Liver (tissue), 9 donors: ENCODE results near the gene TSHR. TPM values are rescaled to one million over a fixed set of nuclear protein-coding genes. Genes with fewer than 3 reads are reported as not detected.
"Not testable (repeated sequence)": the region's sequence is repeated elsewhere in the genome, so short reads cannot be mapped to it uniquely, and the experiment has no call there.

ENCODE experiments used
- DNase-seq: peaks from one replicate; pipeline ENCODE4 v3.0.0-alpha.2; 2017; ENCODE audit warnings: low spot score
- H3K27ac ChIP-seq, 2 donors: one replicate each; pipeline ENCODE4 v1.7.0; 2013; ENCODE audit warnings: inconsistent platforms in 2 of 2, low read length in 2 of 2, control low read depth in 1 of 2, low read depth in 1 of 2, mild to moderate bottlenecking in 1 of 2
- H3K27me3 ChIP-seq, 4 donors: one replicate each; pipeline versions ENCODE4 v1.6.1 to v1.7.0; 2013; ENCODE audit warnings: low read length in 3 of 4, inconsistent platforms in 1 of 4, mild to moderate bottlenecking in 1 of 4, moderate library complexity in 1 of 4; ENCODE audit not compliant: control insufficient read depth in 4 of 4, insufficient read depth in 4 of 4
- H3K36me3 ChIP-seq, 4 donors: one replicate each; pipeline versions ENCODE4 v1.6.1 to v1.7.0; 2013; ENCODE audit warnings: low read length in 3 of 4, mild to moderate bottlenecking in 3 of 4, low read depth in 1 of 4, moderate library complexity in 1 of 4; ENCODE audit not compliant: control insufficient read depth in 4 of 4, insufficient read depth in 3 of 4
- H3K4me1 ChIP-seq, 4 donors: one replicate each; pipeline versions ENCODE4 v1.6.1 to v1.7.0; 2013; ENCODE audit warnings: low read length in 3 of 4, mild to moderate bottlenecking in 3 of 4, moderate library complexity in 1 of 4; ENCODE audit not compliant: control insufficient read depth in 4 of 4, insufficient read depth in 4 of 4
- H3K4me3 ChIP-seq, 3 donors: one replicate each; pipeline versions ENCODE4 v1.6.1 to v1.7.0; 2013; ENCODE audit warnings: low read length in 3 of 3, control low read depth in 1 of 3, low read depth in 1 of 3, mild to moderate bottlenecking in 1 of 3
- H3K9ac ChIP-seq, 2 donors: one replicate each; pipeline ENCODE4 v1.7.0; 2013; ENCODE audit warnings: low read length in 2 of 2, mild to moderate bottlenecking in 2 of 2, moderate library complexity in 2 of 2, control low read depth in 1 of 2, low read depth in 1 of 2
- H3K9me3 ChIP-seq, 4 donors: one replicate each; pipeline versions ENCODE4 v1.6.1 to v1.7.0; 2013; ENCODE audit warnings: low read length in 3 of 4; ENCODE audit not compliant: control insufficient read depth in 4 of 4
- EGR1 ChIP-seq, 2 donors: IDR thresholded peaks; 2 replicates each; pipeline ENCODE4 v1.6.1; 2016 to 2018; ENCODE audit warnings: antibody characterized with exemption in 2 of 2, low read depth in 2 of 2
- FOXA1 ChIP-seq: IDR thresholded peaks from 2 replicates; pipeline ENCODE4 v1.6.1; 2016; ENCODE audit warnings: antibody characterized with exemption
- FOXA2 ChIP-seq: IDR thresholded peaks from 2 replicates; pipeline ENCODE4 v1.6.1; 2016; ENCODE audit warnings: antibody characterized with exemption
- GABPA ChIP-seq, 2 donors: IDR thresholded peaks in 1 of 2; conservative IDR thresholded peaks in 1 of 2; 2 replicates each; pipeline ENCODE4 v1.6.1; 2016; ENCODE audit warnings: antibody characterized with exemption in 2 of 2, mild to moderate bottlenecking in 1 of 2, moderate library complexity in 1 of 2
- HNF4A ChIP-seq, 2 donors: conservative IDR thresholded peaks; 2 replicates each; pipeline ENCODE4 v1.6.1; 2016; ENCODE audit warnings: antibody characterized with exemption in 2 of 2, mild to moderate bottlenecking in 2 of 2
- HNF4G ChIP-seq: IDR thresholded peaks from 2 replicates; pipeline ENCODE4 v1.6.1; 2016; ENCODE audit warnings: antibody characterized with exemption
- JUND ChIP-seq, 2 donors: IDR thresholded peaks; 2 replicates each; pipeline ENCODE4 v1.6.1; 2016; ENCODE audit warnings: antibody characterized with exemption in 2 of 2
- NR2F2 ChIP-seq: IDR thresholded peaks from 2 replicates; pipeline ENCODE4 v1.6.1; 2016; ENCODE audit warnings: antibody characterized with exemption
- RAD21 ChIP-seq, 2 donors: IDR thresholded peaks; 2 replicates each; pipeline ENCODE4 v1.6.1; 2016; ENCODE audit warnings: antibody characterized with exemption in 2 of 2, mild to moderate bottlenecking in 2 of 2
- RXRA ChIP-seq, 2 donors: IDR thresholded peaks; 2 replicates each; pipeline ENCODE4 v1.6.1; 2017 to 2018; ENCODE audit warnings: antibody characterized with exemption in 2 of 2, mild to moderate bottlenecking in 1 of 2
- SP1 ChIP-seq: IDR thresholded peaks from 2 replicates; pipeline ENCODE4 v1.6.1; 2018; ENCODE audit warnings: antibody characterized with exemption, mild to moderate bottlenecking
- TAF1 ChIP-seq: conservative IDR thresholded peaks from 2 replicates; pipeline ENCODE4 v1.6.1; 2016; ENCODE audit warnings: antibody characterized with exemption, mild to moderate bottlenecking
- YY1 ChIP-seq: IDR thresholded peaks from 2 replicates; pipeline ENCODE4 v1.6.1; 2016; ENCODE audit warnings: antibody characterized with exemption, mild to moderate bottlenecking
- WGBS: extraction: QIAGEN DNeasy Blood & Tissue Kit; methylation state at CpG from one replicate; pipeline ENCODE4 v1.1.7; 2013; 5-methylcytosine and 5-hydroxymethylcytosine counted together
- polyA plus RNA-seq, 2 donors: library from polyadenylated mRNA; stranded (reverse) in 1 of 2; unstranded in 1 of 2; fragments of 200-250 nt in 1 of 2; fragments of >200 nt in 1 of 2; fragmentation: Nextera tagmentation in 1 of 2; extraction: Ambion mirVana in 1 of 2; gene quantifications; one replicate each; pipeline versions ENCODE4 v1.2.1 to v1.2.3, GENCODE V29; 2013 to 2015
- total RNA-seq, 2 donors: library from RNA; depleted of rRNA; stranded (reverse); fragments of >200 nt; gene quantifications; one replicate each; pipeline ENCODE4 v1.2.3, GENCODE V29; 2014
- TF ChIP-seq, protein P1 (sequence below): IDR thresholded peaks from 2 replicates; pipeline ENCODE4 v1.6.1; 2016; ENCODE audit warnings: antibody characterized with exemption, mild to moderate bottlenecking
- TF ChIP-seq, protein P2 (sequence below): IDR thresholded peaks from 2 replicates; pipeline ENCODE4 v1.6.1; 2016; ENCODE audit warnings: antibody characterized with exemption
- TF ChIP-seq, protein P3 (sequence below): fragments of 150-350 bp; IDR thresholded peaks from 2 replicates; pipeline ENCODE4 v1.5.1; 2017; ENCODE audit warnings: improper control_type of control experiment, low read depth, low read length; ENCODE audit not compliant: missing input control
- TF ChIP-seq, protein P4 (sequence below): IDR thresholded peaks from 2 replicates; pipeline ENCODE4 v1.6.1; 2016; ENCODE audit warnings: antibody characterized with exemption
- donor health status: healthy.
- donor health status: healthy.
- donor health status: healthy.
- donor health status: healthy.
- donor health status: healthy.

TSHR gene
- total and polyA plus RNA-seq, 4 donors = 0.08 to 3.2 TPM; not detected in 2

DNA sequence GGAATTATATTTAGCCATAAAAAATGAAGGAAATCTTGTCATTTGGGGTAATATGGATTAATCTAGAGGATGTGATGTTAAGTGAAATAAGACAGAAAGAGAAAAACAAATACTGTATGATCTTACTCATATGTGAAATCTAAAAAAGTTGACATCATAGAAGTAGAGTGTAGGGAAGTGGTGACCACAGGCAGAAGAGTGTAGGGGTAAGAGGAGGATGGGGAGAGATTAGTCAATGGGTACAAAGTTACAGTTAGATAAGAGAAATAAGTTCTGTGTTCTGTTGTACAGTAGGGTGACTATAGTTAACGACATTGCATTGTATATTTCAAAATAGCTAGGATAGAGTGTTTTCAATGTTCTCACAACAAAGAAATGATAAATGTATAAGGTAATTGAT lies 87.0 kb downstream of the TSHR start:
- peaks cover 0 to 2% (median 0%) of the 10 kb centered on the region in 4 donors for H3K36me3 ChIP-seq
- no peaks in the 10 kb centered on the region for H3K9me3 ChIP-seq
- H3K4me1 ChIP-seq = no peaks in the 10 kb centered on the region
- 80% methylated on average over 1 of the region's 1 CpG for WGBS
- TF ChIP-seq, protein P1, sequence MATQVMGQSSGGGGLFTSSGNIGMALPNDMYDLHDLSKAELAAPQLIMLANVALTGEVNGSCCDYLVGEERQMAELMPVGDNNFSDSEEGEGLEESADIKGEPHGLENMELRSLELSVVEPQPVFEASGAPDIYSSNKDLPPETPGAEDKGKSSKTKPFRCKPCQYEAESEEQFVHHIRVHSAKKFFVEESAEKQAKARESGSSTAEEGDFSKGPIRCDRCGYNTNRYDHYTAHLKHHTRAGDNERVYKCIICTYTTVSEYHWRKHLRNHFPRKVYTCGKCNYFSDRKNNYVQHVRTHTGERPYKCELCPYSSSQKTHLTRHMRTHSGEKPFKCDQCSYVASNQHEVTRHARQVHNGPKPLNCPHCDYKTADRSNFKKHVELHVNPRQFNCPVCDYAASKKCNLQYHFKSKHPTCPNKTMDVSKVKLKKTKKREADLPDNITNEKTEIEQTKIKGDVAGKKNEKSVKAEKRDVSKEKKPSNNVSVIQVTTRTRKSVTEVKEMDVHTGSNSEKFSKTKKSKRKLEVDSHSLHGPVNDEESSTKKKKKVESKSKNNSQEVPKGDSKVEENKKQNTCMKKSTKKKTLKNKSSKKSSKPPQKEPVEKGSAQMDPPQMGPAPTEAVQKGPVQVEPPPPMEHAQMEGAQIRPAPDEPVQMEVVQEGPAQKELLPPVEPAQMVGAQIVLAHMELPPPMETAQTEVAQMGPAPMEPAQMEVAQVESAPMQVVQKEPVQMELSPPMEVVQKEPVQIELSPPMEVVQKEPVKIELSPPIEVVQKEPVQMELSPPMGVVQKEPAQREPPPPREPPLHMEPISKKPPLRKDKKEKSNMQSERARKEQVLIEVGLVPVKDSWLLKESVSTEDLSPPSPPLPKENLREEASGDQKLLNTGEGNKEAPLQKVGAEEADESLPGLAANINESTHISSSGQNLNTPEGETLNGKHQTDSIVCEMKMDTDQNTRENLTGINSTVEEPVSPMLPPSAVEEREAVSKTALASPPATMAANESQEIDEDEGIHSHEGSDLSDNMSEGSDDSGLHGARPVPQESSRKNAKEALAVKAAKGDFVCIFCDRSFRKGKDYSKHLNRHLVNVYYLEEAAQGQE = no peak
- TF ChIP-seq NR2F2 (no peak), EGR1 (IDR thresholded peaks at IDR 0.05; ENCODE audit: low read depth in 2 of 2) (no peak), FOXA1 (no peak), TAF1 (no peak), RAD21 (IDR thresholded peaks at IDR 0.05) (no peak), FOXA2 (no peak), GABPA (IDR thresholded peaks at IDR 0.05 in 1 of 2, conservative IDR thresholded peaks at IDR 0.05 in 1 of 2) (no peak), SP1 (no peak), HNF4A (conservative IDR thresholded peaks at IDR 0.05) (no peak), YY1 (no peak), JUND (IDR thresholded peaks at IDR 0.05) (no peak), HNF4G (no peak), RXRA (IDR thresholded peaks at IDR 0.05) (no peak)
- TF ChIP-seq, protein P2, sequence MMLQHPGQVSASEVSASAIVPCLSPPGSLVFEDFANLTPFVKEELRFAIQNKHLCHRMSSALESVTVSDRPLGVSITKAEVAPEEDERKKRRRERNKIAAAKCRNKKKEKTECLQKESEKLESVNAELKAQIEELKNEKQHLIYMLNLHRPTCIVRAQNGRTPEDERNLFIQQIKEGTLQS = no peak
- TF ChIP-seq, protein P3, sequence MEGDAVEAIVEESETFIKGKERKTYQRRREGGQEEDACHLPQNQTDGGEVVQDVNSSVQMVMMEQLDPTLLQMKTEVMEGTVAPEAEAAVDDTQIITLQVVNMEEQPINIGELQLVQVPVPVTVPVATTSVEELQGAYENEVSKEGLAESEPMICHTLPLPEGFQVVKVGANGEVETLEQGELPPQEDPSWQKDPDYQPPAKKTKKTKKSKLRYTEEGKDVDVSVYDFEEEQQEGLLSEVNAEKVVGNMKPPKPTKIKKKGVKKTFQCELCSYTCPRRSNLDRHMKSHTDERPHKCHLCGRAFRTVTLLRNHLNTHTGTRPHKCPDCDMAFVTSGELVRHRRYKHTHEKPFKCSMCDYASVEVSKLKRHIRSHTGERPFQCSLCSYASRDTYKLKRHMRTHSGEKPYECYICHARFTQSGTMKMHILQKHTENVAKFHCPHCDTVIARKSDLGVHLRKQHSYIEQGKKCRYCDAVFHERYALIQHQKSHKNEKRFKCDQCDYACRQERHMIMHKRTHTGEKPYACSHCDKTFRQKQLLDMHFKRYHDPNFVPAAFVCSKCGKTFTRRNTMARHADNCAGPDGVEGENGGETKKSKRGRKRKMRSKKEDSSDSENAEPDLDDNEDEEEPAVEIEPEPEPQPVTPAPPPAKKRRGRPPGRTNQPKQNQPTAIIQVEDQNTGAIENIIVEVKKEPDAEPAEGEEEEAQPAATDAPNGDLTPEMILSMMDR = no peak
- TF ChIP-seq, protein P4, sequence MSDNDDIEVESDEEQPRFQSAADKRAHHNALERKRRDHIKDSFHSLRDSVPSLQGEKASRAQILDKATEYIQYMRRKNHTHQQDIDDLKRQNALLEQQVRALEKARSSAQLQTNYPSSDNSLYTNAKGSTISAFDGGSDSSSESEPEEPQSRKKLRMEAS = no peak
- H3K27me3 ChIP-seq = no peaks in the 10 kb centered on the region
- no peak overlapping the region for H3K4me3 ChIP-seq
- no peak overlapping the region for H3K27ac ChIP-seq
- H3K9ac ChIP-seq = no peak overlapping the region
- DNase-seq = no peak

DNA sequence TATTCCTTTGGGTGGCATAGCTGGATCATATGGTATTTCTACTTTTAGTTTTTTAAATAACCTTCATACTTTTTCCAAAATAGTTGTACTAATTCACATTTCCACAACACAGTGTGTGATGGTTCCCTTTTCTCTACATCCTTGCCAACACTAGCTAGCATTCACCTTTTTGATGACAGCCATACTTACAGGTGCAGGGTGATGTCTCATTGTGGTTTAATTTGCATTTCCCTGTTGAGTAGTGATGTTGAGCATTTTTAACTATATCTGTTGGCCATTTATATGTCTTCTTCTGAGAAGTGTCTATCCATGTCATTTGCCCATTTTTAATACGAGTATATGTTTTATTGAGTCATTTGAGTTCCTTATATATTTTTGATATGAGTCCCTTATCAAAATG lies 96.1 kb downstream of the TSHR start:
- DNase-seq = no peak
- peaks cover 0 to 1% (median 0%) of the 10 kb centered on the region in 4 donors for H3K9me3 ChIP-seq
- H3K27ac ChIP-seq = no peak overlapping the region
- no peak overlapping the region for H3K9ac ChIP-seq
- TF ChIP-seq RXRA (IDR thresholded peaks at IDR 0.05) = no peak
- TF ChIP-seq SP1 = no peak
- H3K27me3 ChIP-seq = no peaks in the 10 kb centered on the region
- H3K36me3 ChIP-seq = no peaks in the 10 kb centered on the region
- H3K4me3 ChIP-seq = no peak overlapping the region
- no peaks in the 10 kb centered on the region for H3K4me1 ChIP-seq
- 93% methylated on average over 1 of the region's 1 CpG for WGBS

DNA sequence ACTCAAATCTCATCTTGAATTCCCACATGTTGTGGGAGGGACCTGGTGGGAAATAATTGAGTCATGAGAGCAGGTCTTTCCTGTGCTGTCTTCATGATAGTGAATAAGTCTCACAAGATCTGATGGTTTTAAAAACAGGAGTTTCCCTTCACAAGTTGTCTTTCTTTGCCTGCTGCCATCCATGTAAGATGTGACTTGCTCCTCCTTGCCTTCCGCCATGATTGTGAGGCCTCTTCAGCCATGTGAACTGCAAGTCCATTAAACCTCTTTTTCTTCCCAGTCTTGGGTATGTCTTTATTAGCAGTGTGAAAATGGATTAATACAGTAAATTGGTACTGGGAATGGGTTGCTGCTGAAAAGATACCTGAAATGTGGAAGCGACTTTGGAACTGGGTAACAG lies 98.6 kb downstream of the TSHR start:
- not testable (repeated sequence) for H3K9ac ChIP-seq, H3K27me3 ChIP-seq, H3K36me3 ChIP-seq, H3K4me3 ChIP-seq, DNase-seq, H3K4me1 ChIP-seq, H3K9me3 ChIP-seq, H3K27ac ChIP-seq
- 93% methylated on average over 2 of the region's 2 CpGs for WGBS
